ENCODE results near the gene C9orf153.

The C9orf153 gene

GRCh38 chr9:86187121-86187520 lies 72.3 kb downstream of the C9orf153 start:
- no peak for TF ChIP-seq CTCF (IDR thresholded peaks at IDR 0.05; ENCODE audit: insufficient read depth, low read length, poor library complexity, severe bottlenecking)
- Histone ChIP-seq H3K36me3 (ENCODE audit: control insufficient read depth, insufficient read depth, low read length) (no peaks in the 10 kb centered on the region), H3K4me3 (replicated peaks; ENCODE audit: low read depth, low read length) (no peak overlapping the region), H3K27me3 (replicated peaks; ENCODE audit: control insufficient read depth, insufficient read depth, low read length) (no peaks in the 10 kb centered on the region; the same call in 1 of the 2 replicates)
- no peak for DNase-seq (ENCODE audit: extremely low read depth, insufficient read length)

GRCh38 chr9:86186696-86187095 lies 72.8 kb downstream of the C9orf153 start:
- H3K4me3 ChIP-seq (replicated peaks; ENCODE audit: low read depth, low read length) = no peak overlapping the region
- no peaks in the 10 kb centered on the region; the same call in 1 of the 2 replicates for H3K27me3 ChIP-seq (replicated peaks; ENCODE audit: control insufficient read depth, insufficient read depth, low read length)
- DNase-seq (ENCODE audit: extremely low read depth, insufficient read length) = no peak
- TF ChIP-seq CTCF (IDR thresholded peaks at IDR 0.05; ENCODE audit: insufficient read depth, low read length, poor library complexity, severe bottlenecking) = no peak
- no peaks in the 10 kb centered on the region for H3K36me3 ChIP-seq (ENCODE audit: control insufficient read depth, insufficient read depth, low read length)

- TF ChIP-seq CTCF (IDR thresholded peaks at IDR 0.05; ENCODE audit: insufficient read depth, low read length, poor library complexity, severe bottlenecking) = no peak
- H3K36me3 ChIP-seq (ENCODE audit: control insufficient read depth, insufficient read depth, low read length) = no peaks in the 10 kb centered on the region
- no peaks in the 10 kb centered on the region; the same call in 1 of the 2 replicates for H3K27me3 ChIP-seq (replicated peaks; ENCODE audit: control insufficient read depth, insufficient read depth, low read length)
- no peak for DNase-seq (ENCODE audit: extremely low read depth, insufficient read length)
- H3K4me3 ChIP-seq (replicated peaks; ENCODE audit: low read depth, low read length) = no peak overlapping the region
These were observed 73.6 kb downstream of the C9orf153 start for GRCh38 chr9:86185872-86186271.

- no peak overlapping the region for H3K4me3 ChIP-seq (replicated peaks; ENCODE audit: low read depth, low read length)
- no peaks in the 10 kb centered on the region for H3K36me3 ChIP-seq (ENCODE audit: control insufficient read depth, insufficient read depth, low read length)
- no peaks in the 10 kb centered on the region; the same call in 1 of the 2 replicates for H3K27me3 ChIP-seq (replicated peaks; ENCODE audit: control insufficient read depth, insufficient read depth, low read length)
- no peak for TF ChIP-seq CTCF (IDR thresholded peaks at IDR 0.05; ENCODE audit: insufficient read depth, low read length, poor library complexity, severe bottlenecking)
- no peak for DNase-seq (ENCODE audit: extremely low read depth, insufficient read length)
These were observed 75.3 kb downstream of the C9orf153 start for GRCh38 chr9:86184138-86184524.

- DNase-seq (ENCODE audit: extremely low read depth, insufficient read length) = no peak
- H3K27me3 ChIP-seq (replicated peaks; ENCODE audit: control insufficient read depth, insufficient read depth, low read length) = no peaks in the 10 kb centered on the region; the same call in 1 of the 2 replicates
These were observed 76.0 kb downstream of the C9orf153 start for GRCh38 chr9:86183229-86184137.

More at GRCh38 chr9:86183229-86184137, 76.0 kb downstream of the C9orf153 start:
- H3K36me3 ChIP-seq (ENCODE audit: control insufficient read depth, insufficient read depth, low read length) = no peaks in the 10 kb centered on the region
- no peak overlapping the region for H3K4me3 ChIP-seq (replicated peaks; ENCODE audit: low read depth, low read length)
- no peak for TF ChIP-seq CTCF (IDR thresholded peaks at IDR 0.05; ENCODE audit: insufficient read depth, low read length, poor library complexity, severe bottlenecking)
